OCI-M1 (cell line): ENCODE measurements around the gene SLC19A1.

Experiments
- DNase-seq: peaks from one replicate; lab custom pipeline; 2025; lab: John Stamatoyannopoulos, UW

SLC19A1 gene

DNA sequence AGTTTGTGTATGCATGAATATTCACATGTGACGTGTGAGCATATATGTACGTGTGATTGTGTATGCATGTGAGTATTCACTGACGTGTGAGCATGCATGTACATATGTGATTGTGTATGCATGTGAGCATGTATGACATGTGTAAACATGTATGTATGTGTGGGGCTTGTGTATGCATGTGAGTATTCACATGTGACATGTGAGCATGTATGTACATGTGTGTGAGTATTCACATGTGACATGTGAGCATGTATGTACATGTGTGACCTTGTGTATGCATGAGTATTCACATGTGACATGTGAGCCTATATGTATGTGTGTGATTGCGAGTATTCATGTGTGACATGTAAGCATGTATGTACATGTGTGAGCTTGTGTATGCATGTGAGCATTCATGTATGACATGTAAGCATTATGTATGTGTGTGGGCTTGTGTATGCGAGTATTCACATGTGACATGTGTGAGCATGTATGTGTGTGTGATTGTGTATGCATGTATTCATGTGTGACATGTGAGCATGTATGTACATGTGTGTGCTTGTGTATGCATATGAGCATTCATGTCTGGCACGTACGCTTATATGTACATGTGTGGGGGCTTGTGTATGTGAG lies 89.4 kb downstream of the SLC19A1 start:
- DNase-seq, result no peak

DNA sequence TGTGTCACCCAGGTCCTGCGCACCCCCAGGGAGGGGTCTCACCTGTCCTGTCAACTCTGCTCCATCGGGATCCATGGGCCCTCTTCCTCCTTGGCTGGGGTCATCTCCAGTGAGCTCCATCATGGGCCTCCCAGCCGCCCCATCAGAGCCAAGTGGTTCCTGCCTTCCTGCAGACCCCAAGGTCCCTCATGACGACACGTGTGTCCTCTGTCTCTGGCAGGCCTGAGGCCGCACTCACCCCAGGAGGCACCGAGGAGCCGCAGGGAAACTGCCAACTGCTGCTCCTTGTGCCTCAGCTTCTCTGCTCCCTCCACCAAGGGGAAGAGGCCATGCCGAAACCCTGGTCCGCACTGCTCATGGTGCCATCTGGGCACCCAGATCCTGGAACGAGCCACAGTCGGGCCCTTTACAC lies 90.5 kb downstream of the SLC19A1 start:
- no peak for DNase-seq

- DNase-seq, result no peak
Observed at GRCh38 chr21:45451091-45451740, 91.0 kb downstream of the SLC19A1 start.

DNA sequence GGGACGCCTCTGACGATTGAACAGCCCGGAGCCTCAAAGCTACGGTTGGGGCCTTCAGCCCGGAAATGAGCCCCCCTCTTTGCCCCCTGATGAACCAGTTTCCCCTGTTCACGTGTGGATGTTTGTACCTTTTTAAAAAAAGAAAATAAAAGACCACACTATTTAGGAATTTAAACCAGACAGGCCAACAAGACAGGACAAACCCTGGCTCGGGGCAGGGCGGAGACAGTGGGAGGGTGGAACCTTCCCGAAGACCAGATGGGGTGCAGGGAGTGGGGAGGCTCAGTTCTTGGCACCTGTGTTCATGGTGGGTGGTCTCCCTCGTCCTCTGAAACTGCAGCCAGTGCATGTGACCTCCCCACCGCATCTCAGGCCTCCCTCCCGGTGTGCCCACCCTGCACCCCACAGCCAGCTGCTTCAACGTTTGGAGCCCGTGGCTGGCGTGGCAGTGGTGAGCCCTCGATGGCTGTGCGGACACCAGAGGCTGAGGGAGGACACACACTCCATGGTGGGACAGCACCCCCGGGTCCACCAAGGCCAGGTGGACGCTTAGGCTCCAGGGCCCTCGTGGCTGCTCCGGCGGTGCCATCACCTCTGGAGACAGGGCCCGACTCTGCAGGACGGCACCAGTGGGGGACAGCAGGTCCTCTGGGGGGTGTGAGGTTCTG lies 91.7 kb downstream of the SLC19A1 start:
- DNase-seq, result no peak

DNA sequence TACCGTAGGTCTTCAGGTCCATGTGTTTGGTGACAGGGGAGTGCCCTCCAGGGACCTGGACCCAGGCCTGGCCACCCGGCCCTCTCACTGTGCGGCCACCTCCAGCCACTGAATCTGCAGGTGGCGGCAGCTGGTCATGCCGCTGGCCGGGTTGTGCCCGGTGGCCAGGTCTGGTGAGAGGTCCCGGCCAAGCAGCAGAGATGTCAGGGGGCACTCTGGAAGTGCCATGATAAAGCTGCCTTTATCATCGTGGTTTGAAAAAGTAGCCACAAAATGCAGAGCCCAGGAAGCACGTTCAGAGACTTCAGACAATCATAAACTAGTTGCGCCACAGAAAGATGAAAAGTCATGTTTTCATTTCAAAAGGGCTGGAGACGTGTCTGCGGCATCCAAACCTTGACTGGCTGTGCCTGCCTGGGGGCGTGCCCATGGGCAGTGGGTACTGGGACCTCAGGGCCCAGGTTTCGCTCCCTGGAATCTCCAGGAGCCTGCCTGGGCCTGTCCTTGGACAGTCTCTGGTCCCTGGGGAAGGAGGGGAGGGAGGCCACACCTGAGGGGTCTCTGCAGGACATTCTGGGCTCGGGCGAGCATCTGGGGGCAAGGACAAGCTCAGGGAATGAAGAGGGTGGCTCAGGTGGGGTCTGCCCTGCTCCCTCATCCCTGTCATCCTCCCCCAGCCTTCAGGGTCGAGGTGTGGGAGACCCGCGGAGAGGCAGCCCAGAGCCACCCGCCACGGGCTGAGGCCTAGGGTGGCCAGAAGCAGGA lies 92.4 kb downstream of the SLC19A1 start:
- no peak for DNase-seq

- no peak for DNase-seq
Observed at GRCh38 chr21:45448810-45449657, 93.2 kb downstream of the SLC19A1 start.

GRCh38 chr21:45448283-45448809 lies 93.9 kb downstream of the SLC19A1 start:
- no peak for DNase-seq
